Measurements from ENCODE around the gene CELF4.

The CELF4 gene

GRCh38 chr18:37407571-37407970 is 158.0 kb downstream of the CELF4 start:
- DNase-seq (ENCODE audit: low read depth) = no peak
- no peak for TF ChIP-seq CTCF (conservative IDR thresholded peaks at IDR 0.05; ENCODE audit: low read length)
- no peak overlapping the region for H3K4me3 ChIP-seq (ENCODE audit: low read length)

DNA sequence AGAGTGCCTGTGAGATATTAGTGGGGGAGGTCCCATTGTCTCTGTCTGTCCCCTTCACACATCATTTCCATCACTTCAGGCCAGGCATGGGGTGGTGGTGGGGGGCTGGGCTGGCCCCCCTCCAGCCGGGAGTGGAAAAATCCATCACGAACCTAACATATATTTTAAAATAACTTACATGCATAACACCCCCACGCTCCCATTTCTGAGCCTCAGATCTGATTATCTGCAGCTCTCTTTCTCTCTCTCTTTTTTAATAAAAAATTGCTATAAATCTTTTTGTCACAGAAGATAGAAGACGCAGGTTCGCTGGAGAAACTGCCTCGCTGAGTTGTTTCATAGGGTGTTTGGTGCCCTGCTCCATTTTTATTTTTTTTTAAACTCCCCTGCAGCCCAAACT is 159.8 kb downstream of the CELF4 start:
- no peak overlapping the region for H3K4me3 ChIP-seq (ENCODE audit: low read length)
- no peak for DNase-seq (ENCODE audit: low read depth)
- no peak for TF ChIP-seq CTCF (conservative IDR thresholded peaks at IDR 0.05; ENCODE audit: low read length)

DNA sequence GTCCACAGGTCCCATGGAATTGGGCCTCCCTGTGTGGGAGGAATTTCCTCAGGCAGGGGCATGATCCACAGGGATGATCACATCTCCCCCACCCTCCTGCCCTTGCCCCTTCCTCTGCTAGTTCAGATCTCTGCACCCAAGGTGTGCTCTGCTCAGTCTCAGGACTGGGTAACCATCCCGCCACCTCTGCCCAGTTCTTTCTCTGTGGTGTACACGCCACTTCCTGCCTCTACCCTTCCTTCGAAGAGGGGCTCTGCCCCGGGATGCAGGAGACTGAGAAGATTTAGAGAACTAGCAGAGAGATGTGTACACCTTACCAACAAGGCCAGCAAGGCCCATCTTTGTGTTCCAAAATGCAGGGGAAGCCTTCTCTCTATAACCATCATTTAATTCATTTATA is 160.4 kb downstream of the CELF4 start:
- H3K4me3 ChIP-seq (ENCODE audit: low read length) = no peak overlapping the region
- no peak for TF ChIP-seq CTCF (conservative IDR thresholded peaks at IDR 0.05; ENCODE audit: low read length)
- DNase-seq (ENCODE audit: low read depth) = no peak

GRCh38 chr18:37403788-37404187 is 161.8 kb downstream of the CELF4 start:
- no peak for DNase-seq (ENCODE audit: low read depth)
- no peak for TF ChIP-seq CTCF (conservative IDR thresholded peaks at IDR 0.05; ENCODE audit: low read length)
- H3K4me3 ChIP-seq (ENCODE audit: low read length) = no peak overlapping the region

GRCh38 chr18:37403100-37403781 is 162.4 kb downstream of the CELF4 start:
- peak; percentile 95 for DNase-seq (ENCODE audit: low read depth)
- no peak for TF ChIP-seq CTCF (conservative IDR thresholded peaks at IDR 0.05; ENCODE audit: low read length)
- H3K4me3 ChIP-seq (ENCODE audit: low read length) = no peak overlapping the region

DNA sequence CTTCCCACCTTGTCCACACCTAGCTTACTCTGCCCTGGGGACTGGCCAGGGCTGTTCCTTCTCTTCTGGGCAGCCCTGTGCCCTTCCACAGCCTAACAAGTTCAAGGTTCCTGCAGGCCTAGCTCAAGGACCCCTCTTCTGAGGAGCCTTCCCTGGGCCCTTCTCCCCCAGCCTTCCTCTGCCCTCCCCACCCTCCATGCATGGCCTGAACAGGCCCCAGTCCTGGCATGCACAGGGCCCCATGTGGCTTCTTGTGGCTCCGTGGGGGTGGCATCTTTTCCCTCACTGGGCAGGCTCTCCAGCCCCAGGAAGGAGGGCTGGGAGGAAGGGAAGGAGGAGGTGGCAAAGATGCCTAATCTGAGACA is 162.9 kb downstream of the CELF4 start:
- DNase-seq (ENCODE audit: low read depth) = no peak
- no peak overlapping the region for H3K4me3 ChIP-seq (ENCODE audit: low read length)
- no peak for TF ChIP-seq CTCF (conservative IDR thresholded peaks at IDR 0.05; ENCODE audit: low read length)

DNA sequence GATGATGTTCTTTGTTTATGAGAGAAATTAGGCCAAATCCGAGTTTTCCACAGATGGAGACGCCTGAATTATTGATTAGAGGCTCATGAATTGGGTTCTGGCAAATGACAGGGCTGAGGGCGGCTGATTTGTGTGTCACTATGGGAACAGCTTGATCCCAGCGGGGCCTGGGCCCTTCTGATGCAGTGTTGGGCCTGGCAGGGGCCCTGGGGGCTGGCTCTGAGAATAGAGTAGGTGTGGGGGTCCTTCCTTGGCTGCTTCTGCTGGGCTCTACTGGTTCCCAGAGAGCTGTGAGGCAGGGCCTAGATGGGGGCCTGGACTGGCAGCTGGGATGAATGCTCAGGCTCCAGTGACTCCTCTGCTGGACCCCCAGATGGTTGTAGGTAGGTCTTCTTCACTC is 164.8 kb downstream of the CELF4 start:
- no peak overlapping the region for H3K4me3 ChIP-seq (ENCODE audit: low read length)
- DNase-seq (ENCODE audit: low read depth) = no peak
- TF ChIP-seq CTCF (conservative IDR thresholded peaks at IDR 0.05; ENCODE audit: low read length) = no peak

Measured in AG10803 (cell line).